GM21360 (cell line): Measurements from ENCODE around the gene PACRG.

ENCODE experiments used
- ATAC-seq: cut with Tn5 transposase; IDR thresholded peaks from one replicate; pipeline ENCODE4 v1.9.1; 2021; ENCODE audit warnings: mild to moderate bottlenecking, moderate library complexity; ENCODE audit not compliant: unreplicated experiment

Gene PACRG

DNA sequence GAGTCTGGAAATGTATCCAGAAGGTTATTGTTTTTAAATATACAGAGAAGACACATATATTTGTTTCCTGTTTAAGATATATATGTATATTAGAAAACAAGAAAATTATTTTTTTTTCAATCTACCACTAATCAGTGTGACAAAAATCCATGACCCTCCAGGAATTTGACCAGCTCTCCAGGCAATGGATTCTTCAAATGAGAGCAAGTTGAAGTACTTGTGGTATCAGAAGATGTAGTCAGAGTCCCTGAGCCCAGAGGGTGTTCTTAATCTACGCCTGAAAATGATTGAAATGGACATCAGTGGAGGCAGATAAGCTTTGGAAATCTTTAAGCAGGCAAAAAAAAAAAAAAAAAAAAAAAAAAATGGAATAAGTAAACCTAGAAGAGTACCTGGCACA lies 500.3 kb downstream of the PACRG start:
- no peak for ATAC-seq

DNA sequence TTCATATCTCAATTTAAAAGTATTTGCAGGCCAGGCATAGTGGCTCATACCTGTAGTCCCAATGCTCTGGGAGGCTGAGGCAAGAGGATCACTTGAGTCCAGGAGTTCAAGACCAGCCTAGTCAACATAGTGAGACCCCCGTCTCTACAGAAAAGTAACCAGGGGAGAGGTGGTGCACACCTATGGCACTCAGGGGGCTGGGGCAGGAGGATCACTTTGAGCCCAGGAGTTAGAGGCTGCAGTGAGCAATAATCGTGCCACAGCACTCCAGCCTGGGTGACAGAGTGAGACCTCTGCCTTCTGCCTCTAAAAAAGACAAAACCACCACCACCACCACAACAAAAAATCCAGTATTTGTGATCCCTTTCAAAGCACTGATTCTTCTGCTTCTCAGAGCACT lies 501.3 kb downstream of the PACRG start:
- ATAC-seq: no peak

DNA sequence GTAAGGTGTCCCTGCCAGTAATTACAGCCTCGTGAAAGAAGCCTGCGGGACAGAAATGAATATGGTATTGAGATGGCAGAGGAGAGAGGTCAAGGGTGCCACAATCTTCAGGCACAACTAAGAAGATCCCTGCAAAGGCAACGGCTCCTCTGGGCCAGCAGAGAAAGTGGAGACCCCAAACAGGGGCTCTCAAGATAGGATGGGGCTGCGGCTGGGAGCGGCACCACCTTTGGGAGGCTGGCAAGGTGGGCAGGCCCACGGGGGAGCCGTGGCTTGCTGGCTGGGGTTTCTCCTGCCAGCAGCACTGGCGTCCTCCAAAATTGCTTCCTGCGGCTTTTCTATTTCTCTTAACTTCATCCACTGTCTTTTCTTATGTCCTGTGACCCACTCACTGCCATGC lies 503.1 kb downstream of the PACRG start:
- ATAC-seq: no peak

DNA sequence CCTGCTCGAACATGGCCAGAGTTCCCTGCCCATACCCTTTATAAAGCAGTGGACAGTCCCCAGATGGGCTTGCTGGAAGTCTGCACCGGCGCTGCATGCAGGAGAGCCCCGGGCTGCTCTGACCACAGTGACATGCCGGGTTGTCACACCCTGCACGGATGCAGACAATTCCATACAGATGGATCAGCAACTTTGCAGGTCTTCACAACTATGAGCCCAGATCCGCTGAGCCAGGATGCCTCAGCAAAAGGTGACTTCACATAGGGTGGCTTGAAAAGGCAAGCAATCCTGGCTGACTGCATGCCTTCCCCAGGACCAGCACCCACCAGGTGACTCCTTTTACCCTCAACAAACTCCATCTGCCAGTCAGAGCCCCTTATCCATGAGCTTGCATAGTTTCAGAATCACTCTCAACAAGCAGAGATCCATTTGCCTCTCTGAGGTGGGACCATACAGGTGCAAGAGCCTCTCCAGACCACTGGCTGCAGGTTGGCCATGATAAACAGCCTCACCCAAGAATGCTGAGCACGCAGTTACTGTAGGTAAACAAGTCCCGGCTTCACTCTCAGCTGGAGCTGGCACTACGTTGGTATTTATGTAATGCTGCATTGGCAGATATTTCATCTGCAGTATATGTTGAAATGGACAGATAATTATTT lies 503.7 kb downstream of the PACRG start:
- no peak for ATAC-seq

DNA sequence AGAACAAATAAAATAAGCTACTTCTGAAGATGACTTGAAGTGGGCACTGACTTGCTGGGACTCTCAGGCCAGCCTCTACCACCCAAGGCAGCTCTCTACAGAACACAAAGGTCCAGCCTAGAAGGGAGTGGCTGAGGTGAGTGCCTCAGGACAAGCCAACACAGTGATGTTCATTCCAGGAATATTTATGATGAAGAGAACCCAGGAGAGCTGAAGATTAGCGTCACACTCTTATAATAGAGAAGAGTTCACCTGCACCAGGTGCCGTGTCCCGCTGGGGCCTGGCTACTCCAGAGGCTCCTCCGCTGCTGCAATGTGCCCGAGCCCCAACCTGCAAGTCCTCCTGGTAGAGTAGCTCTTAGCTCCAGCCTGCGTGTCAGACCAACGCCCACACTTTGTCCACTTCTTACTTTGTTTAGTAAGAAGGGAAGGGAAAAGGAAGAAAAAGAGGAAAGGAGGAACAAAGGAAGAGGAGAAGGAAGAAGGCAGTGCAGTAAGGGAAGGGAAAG lies 504.3 kb downstream of the PACRG start:
- ATAC-seq: no peak

DNA sequence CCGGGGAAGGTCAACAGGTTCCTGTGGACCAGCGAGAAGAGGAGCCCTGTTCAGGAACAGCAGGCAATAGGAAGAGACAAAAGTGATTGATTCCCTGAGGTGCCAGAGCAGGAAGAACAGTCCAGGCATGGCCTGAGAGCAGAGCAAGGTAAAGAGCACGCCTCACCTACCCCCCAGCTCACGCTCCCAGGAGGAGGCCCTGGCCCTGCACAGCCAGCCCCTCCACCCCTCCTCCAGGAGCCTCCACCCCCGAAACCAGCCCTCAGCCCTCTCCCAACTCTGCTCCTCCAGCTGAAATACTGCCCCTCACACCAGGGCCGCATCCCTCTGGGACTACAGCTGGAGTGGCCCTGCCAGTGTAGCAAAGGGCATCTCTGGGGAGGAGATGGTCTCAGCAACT lies 504.9 kb downstream of the PACRG start:
- no peak for ATAC-seq

DNA sequence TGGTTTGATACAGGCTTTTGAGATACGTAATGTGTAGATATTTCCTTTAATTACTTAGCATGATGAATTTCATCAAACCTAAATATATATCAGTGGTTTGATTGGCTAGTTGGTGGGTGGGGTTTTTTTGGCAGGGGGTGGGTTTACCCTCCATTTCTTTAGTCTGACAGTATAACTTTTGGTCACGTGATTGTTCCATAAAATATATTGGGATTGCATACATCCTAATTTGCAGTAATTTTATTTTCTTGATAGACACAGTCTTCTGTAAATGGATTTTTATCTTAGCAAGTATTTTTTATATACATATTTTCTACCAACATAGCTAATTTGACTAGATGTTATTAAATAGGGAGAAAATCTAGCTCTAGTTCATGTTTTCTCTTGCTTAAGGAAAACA lies 509.3 kb downstream of the PACRG start:
- ATAC-seq: no peak

DNA sequence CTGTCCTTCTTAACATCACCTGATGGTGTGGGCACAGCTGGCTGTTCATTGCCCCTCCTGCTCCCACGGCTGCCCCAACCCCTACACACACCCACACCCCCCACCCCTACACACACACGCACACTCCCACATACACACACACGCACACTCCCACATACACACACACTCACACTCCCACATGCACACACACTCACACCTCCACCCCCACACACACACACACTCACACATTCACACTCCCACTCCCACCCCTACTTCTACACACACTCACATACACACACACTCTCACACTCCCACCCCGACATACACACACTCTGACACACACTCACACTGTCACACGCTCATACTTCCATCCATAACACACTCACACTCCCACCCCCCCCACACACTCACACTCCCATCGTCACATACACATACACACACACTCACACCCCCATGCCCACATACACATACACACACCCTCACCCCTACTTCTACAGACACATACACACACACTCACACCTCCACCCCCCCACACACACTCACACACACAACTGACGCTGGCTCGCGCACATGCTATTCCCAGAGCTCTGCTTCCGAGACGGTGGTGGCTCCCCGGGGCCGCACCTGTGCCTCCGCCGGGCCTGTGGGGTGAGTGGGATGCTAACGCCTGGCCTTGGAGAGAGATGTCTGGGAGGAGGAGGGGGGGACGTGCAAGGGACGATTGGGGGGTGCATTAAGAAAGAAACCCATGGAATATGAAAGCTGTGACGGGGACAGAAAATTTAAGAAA lies 512.0 kb downstream of the PACRG start:
- no peak for ATAC-seq

DNA sequence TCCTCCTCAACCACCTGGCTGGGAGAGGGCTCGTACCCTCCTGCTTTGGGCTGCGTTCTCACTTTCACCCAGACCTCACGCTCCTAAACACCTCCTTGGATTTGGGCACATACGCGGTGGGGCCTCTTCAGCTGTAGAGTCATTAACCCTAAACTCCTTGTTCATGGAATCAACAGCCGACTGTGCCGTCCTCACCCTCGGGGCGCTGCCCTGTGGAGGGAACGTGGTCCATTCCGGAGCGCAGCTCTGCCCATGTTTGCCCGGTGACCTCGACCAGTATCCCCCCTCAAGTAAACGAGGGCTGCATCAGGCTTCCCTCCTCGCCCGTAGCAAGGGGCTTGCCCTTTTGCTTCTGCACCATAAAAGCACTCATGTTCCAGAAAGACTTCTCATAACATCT lies 512.8 kb downstream of the PACRG start:
- no peak for ATAC-seq

DNA sequence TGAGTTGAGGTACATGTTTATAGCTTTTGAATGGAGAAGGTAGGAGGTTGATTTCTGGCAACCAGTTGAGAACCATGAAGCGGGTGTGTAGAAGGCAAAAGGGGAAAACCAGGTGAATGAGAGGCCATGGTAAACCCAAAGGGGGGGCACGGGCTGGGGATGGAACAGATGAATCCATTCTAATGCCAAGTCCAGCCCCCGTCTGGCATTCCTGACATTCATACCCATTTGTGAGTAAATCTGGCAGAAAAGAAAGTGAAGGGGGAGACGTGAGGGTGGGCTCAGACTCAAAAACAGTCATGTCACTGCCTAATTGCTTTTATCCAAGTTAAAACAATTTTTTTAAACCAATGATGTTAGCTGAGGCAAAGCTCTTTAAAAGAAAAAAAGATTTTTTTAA lies 513.9 kb downstream of the PACRG start:
- no peak for ATAC-seq

DNA sequence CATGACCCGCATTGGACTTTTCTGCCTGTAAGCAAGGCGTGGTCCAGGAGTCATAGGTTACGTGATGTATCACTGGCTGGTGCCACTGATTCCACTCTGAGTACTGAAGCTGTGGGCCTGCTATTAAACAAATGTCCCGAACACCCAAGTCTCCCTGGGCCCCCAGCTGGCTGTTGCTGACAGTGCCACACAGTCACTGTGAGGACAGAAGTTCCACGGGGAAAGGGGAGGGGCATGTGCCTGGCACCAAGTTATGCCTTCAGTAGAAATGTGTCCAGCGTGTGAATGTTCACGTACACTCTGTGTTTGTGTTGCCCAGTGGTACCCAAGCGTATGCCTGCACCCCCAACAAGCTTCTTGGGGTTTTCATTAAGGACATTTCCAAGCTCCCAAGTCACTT lies 515.3 kb downstream of the PACRG start:
- ATAC-seq: no peak

DNA sequence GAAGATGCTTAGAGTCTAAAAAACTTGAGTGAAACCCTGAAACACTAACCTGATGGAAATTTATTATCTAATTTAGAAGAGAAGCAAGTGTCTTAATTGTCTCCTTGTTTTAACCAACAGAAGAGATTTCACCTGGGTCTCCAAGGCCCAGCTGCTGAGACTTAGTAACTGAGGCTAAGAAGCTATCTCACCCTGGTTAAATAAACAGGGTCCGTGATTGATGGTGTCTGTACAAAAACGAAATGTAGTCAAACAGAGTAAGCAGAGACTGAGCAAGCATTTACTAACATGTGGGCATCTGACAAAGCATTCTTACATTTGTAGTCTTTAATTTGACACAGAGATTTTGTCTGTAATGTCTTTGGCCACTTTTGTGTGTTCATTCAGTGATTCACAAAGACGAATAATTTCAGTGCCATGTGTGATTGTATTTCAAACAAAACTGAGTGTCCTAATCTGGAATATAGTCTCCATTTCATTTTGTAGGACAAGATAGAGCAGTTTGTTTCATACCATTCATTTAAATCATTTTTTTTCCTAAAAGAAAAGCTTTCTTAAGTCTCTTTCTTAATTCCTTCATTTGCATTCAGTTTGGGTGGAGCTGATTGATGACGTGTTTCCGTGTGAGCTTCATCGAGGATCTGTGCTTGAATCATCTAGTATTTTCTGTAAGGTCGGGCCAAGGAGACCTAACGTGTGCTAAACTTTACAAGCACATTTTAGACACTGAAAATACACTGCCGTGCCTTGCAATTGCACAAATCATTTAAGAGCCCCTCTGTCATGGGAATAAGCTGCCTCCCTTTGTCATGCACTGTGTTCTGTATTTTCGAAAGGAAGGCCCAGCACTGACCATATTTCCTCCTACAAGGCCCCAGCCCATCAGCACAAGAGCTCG lies 516.2 kb downstream of the PACRG start:
- ATAC-seq: no peak

DNA sequence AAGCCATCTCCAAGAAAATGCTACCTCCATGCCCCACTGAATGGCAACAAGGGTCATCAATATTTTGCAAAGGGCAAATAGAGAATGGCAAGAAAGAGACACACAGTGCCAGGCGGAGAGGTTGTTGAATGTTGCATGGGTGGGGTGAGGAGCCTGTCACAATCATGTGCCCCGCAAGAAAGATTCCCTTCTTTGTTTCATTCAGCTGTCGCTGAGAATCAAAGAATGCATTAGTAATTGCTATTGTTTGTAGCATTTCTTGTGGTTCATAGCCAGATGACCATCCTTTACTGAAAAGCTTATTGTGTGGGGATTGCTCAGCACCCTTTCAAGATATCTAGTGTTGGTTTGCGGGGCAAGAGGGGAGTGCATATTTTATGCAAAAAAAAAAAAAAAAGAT lies 520.3 kb downstream of the PACRG start:
- ATAC-seq: no peak

DNA sequence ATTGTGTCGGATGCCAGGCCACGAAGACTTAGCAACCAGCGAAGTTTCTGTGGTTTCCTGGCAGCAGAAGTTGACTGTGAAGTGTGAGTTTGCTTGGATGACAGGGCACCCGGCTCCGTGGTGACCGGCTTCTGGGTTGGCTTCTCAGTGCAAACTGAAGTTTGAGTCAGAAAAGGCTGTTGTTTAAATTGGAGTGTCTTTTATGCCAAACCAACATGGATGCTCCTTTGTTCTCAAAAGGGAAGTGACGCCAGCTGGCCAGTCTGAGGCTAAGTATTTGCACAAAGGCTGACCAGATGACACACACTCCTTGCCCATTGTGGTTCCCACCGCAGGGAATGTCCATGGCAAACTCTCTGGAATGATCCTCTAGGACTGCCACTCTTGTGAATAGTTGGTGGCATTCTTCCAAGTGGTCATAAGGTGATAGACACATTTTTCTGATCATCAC lies 521.9 kb downstream of the PACRG start:
- ATAC-seq: no peak

DNA sequence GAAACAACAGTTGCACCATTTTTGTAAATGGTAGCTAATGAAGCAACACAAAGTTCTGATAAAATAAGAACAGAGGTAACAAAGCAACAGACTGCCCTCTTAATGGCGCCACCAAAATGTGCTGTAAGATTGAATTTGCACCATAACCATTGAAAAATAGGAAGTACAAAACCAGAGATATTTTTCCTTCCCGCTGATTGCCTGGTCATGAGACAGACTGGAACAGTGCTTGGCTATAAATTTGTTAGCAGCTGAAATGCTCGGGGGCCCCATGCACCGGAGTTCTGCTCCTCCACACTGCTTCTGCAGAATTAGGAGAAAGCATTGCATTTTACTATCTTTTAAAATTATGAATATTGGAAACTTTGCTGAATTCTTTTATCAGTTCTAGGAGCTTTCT lies 522.3 kb downstream of the PACRG start:
- ATAC-seq: no peak

DNA sequence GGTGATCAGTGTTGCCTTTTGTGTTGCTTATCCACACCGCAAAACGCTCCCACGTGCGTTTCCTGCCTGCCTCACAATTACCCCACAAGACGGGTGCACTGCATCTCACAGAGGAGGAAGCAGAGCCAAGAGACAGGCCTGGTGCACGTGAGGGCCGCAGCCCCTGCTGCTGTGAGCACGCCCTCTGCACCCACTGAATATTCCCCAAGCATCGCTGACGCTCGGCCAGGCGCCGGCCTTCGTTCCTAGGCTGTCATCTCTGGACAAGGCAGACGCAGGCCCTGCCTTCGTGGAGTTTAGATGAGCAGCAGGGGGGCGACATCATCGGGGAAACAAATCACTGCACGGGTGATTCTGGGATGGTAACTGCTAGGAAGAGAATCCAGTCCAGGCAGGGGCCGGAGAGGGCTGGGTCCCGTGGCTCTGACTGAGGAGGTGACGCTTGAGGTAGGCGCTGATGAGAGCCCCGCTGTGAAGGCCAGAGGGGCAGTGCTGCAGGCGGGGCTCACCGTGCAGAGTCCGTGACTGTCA lies 524.4 kb downstream of the PACRG start:
- ATAC-seq: no peak

DNA sequence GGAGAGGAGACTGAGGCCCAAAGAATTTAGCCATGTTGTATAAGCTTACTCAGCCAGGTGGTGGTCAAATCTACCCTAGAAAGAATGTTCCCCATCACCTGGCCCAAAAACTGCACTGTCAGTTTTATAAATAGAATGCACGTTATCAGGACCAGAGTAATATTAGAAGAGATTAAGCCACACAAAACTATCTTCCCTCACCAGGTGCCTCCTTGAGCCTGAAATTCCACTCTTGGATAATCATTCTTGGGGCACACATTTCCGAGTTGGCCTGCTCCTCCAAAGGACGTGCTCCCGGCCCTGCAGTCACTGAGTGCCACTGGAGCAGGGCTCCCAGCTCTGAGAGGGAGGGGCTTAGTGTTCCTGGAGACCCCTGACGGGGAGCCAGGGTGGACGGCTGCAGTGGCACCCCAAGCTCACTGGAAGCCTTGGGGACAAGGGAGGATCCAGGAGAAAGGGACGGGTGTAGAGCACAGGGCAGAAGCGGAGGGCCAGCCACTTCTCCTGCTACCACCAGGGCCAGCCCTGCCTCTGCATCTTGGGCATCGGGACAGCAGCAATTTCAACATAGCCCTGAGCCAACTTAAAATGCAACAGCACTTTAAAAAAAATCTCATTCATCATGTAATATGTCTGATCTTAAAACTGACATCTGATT lies 525.9 kb downstream of the PACRG start:
- no peak for ATAC-seq

DNA sequence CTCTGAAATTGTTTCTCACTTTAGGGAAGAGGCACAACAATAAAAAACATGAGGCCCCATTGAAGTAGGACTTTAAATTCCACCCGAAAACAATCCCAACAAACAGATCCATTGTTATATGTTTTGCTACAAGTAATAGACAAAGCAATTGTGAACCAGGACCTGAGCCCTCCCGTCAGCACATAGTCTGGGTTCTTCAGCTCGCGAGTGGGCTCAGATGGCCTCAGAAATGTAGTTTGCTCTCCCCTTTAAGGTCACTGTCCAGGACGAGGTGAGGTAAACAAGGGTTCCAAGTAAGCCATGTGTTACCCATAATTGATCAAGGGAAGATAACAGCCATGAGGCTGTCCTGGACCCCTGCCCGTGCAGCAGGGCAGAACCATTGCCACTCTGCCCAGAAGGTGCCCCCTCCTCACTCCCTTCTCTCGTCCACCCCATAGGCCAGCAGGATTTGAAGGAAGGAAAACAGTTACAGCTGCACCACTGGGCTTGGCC lies 526.6 kb downstream of the PACRG start:
- no peak for ATAC-seq

DNA sequence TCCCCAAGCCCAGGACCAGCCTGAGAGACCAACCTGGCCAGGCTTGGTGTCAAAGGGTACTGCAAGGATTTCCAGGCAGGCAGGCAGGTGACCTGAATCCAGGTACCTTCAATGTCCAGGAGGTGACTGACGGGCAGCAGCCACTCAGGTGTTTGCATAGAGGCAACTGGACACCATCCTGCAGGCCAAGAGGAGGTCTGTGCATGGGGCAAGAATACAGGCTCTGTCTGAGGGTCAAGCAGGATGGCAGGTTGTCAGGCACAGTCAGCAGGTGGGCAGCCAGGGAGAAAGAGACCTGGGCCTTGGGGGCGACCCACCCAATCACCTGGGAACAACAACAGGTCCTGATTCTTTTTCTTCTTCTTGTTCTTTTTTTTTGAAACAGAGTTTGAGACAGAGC lies 527.5 kb downstream of the PACRG start:
- ATAC-seq: no peak

DNA sequence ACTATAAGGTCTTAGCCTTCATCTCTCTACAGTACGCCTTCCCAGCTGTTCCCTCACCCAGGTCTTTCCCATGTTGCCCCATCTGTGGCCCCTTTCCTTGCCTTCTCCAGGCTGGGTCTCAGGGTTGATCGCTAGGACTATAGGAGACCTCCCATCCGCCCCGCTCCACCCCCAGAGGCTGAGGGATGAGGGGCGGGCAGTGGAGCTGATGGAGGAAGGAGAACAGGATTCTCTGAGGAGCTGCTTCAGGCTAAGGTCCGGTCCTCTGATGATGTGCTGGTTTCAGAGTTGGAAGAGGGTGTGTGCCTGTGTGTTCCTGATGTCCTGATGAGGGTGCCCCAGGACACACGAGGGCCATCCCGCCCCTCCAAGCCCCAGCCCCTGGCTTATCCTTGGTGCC lies 531.9 kb downstream of the PACRG start:
- ATAC-seq: no peak
